KOPT-K1 (cell line): ENCODE measurements around the gene PROB1.

Source experiments
- H3K27ac ChIP-seq: fragments of 200-600 bp; sonication (generic); 2 replicates; pipeline ENCODE4 v1.5.1; 2016; ENCODE audit warnings: antibody characterized with exemption, mild to moderate bottlenecking, low read depth, low read length; ENCODE audit not compliant: poor library complexity, severe bottlenecking
- H3K36me3 ChIP-seq: fragments of 200-600 bp; sonication (generic); 2 replicates; pipeline ENCODE4 v1.5.1; 2017; ENCODE audit warnings: antibody characterized with exemption, mild to moderate bottlenecking, low read length, moderate library complexity; ENCODE audit not compliant: insufficient read depth
- H3K9me3 ChIP-seq: fragments of 200-600 bp; sonication (generic); 2 replicates; pipeline ENCODE4 v1.5.1; 2017; ENCODE audit warnings: antibody characterized with exemption, low read length, mild to moderate bottlenecking; ENCODE audit not compliant: insufficient read depth, poor library complexity, severe bottlenecking

PROB1 gene

DNA sequence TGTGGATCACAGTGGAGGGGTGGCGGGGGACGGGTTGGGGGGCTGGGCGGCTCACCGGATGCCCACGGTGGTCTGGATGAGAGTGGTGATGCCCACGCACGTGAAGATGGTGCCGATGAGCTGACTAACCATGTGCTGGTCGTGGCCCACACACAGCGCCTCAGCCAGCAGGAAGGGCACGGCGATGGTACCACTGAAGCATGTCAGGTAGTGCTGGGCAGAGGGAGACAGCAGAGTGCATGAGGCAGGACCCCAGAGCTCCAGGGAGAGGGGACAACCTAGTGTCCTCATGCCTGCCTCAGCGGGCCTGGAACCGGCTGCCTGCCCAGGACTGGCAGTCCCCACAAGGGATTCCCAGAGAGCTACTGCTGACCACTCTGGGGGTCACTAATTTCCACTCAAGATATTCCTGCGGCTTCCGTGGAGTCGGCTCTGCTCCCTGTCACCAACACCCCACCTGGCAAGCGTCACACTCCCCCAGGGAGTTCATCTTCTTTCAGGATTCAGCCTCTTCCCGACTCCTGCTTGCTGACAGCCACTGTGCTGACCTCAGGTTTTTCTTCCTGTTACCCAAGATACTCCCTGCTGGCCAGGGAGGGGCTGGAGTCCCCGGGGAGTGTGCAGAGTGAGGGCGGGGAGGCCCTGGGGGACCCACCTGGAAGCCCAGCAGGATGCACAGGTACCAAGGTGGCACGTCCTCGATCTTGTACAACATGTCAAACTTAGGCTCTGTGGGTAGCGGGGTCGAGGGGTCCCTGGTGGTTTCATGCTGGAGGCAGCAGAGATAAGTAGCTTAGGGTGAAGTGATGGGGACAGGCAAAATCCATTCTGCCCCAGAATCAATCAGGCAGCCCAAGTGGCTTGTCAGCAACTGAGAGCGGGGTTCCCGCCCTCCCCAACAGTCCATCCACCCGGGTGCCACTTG, 12.8 kb downstream of the PROB1 start:
- H3K27ac ChIP-seq, result peak overlapping the region; percentile 13
- H3K36me3 ChIP-seq, result peaks cover 23% of the 10 kb centered on the region
- H3K9me3 ChIP-seq, result no peaks in the 10 kb centered on the region

DNA sequence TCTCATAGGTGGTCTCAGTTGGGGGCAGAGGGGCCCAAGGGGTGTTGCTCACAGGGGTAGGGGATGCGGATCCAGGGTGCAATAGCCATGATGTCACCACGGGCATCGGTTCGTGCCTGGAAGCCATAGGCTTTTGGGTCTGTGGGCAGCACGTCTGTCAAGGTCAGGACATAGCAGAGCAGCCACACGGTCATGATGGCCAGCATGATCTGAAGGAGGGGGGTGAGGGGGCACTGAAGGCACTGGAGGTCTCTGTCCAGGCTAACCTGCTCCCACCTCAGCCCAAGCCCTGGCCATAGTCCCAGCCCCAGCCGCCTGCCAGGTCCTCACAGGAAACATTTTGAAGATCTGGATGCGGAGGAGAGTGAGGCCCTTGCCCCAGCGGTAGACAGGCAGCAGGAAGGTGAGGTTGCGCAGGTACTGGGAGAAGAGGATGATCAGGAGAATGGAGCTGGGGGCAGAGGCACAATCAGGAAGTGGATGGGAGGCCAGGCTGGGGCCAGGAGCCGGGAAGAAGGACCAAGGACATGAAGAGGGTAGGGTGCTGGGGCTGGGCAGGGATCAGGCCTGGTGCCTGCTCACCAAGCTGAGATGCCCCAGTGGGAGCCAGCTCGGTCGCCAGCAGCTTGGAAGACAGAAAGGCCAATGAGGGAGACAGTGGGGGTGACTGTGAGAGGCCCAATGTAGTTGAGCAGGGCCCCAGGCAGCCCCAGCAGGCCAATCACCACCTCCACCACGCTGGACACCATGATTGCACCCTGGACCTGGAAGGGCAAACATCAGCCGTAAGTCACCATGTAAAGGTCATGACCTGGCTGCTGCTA, 15.1 kb downstream of the PROB1 start:
- H3K27ac ChIP-seq, result no peak overlapping the region
- H3K36me3 ChIP-seq, result peaks cover 18% of the 10 kb centered on the region; the same call in 1 of the 2 replicates
- no peaks in the 10 kb centered on the region for H3K9me3 ChIP-seq

DNA sequence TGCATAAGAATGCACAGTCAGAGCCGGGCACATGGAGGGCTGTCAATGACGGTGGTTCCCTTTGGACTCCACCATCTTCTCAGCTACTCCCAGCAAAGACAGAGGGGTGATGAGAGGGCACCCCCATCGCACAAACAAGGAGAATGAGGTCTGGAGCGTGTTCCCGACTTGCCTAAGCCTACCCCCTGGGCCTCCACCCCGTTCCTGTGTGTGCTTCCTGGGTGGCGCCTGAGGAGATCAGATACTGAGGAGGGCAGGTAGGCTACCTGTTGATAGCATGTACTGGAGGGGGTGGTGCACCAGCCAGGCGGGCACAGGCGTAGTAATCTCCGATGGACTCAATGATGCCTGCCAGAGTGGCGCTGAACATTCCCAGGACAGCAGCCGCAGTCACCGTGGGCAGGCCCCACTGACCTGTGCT, 16.0 kb downstream of the PROB1 start:
- Histone ChIP-seq H3K27ac (no peak overlapping the region), H3K36me3 (peaks cover 24% of the 10 kb centered on the region; the same call in 1 of the 2 replicates), H3K9me3 (no peaks in the 10 kb centered on the region)

DNA sequence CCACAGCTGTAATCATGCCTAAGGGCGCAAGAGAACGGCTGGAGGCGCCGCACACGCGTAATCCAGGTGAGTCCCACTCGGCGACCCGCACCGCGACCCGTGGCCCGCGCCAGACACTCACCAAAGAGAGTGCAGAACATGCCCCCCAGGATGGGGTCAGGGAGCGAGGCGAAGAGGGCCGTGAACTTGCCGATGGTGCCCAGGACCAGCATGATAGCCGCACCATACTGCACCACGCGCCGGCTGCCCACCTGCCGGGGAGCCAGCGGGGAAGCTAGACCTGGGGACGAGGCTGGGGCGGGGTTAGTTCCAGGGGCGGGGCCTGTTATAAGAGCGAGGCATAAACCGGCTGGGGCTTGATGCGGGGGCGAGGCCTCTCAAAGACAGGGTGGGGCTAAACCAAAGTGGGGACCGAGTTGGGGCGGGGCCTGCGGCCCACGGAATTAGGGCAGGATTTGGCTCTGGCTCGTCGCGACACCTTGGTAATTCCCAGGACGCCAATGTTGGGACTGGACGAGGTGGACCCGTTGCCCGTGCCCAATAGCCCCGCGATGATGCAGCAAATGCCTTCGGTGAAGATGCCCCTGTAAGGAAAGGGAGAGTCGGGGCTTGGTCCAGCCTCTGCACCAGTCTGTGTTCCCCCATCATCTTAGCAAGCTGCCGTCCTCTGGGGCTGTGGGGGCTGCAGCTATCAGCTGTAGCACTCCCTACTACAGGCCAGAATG, 16.6 kb downstream of the PROB1 start:
- Histone ChIP-seq H3K9me3 (no peaks in the 10 kb centered on the region), H3K27ac (no peak overlapping the region), H3K36me3 (peaks cover 31% of the 10 kb centered on the region; the same call in 1 of the 2 replicates)

DNA sequence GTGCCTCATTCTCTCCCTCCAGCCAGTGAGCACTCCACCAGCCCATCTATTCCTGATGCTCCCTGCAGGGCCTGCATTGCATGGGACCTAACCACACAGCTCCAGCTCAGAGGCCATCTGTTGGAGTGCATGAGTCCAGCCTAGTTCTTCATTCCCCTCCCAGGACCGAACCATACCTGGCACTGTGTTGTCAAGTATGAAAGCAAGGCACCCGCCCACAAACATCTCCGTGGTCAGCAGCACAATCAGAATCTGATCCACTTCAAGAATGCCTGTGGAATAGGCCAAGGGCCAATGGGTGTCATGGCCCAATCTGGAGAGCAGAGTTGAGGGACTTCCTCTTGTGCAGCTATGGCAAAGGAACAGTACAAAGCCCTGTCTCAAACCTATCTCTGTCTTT, 17.7 kb downstream of the PROB1 start:
- Histone ChIP-seq H3K27ac (no peak overlapping the region), H3K9me3 (no peaks in the 10 kb centered on the region), H3K36me3 (peaks cover 34% of the 10 kb centered on the region; the same call in 1 of the 2 replicates)

DNA sequence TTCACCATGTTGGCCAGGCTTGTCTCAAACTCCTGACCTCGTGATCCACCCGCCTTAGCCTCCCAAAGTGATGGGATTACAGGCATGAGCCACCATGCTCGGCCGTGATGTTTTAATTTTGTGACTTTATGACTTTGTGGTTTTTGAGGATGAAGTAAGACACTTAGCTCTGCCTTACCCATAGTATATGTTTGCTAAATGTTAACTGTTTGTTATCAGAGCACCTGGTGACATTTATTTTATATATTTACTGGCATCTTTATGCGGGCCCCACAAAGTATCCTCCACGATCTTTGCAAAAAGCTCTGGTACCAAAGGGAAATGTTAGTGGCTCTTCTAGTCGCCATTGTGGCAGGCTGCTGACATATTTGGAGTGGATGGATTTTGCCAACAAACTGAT, 18.5 kb downstream of the PROB1 start:
- no peaks in the 10 kb centered on the region for H3K9me3 ChIP-seq
- peaks cover 43% of the 10 kb centered on the region for H3K36me3 ChIP-seq
- no peak overlapping the region for H3K27ac ChIP-seq

DNA sequence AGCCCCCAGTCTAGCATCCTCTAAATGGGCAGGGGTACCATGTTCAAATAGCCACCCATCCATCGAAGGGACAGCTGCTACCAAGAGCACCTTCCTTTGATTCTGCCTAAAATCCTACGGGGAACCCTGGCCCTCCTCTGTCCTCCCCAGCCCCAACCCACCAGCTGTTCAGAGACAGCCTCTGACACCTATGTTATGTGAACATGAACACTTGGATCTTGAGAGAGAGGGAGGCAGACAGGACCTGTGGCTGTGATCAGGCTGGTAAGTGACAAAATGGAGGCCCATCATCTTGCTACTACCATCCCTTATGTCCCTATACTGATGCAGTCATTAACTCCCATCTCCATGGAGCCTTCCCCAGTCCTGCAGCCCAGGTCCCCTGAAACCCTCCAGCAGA, 20.0 kb downstream of the PROB1 start:
- H3K36me3 ChIP-seq, result peaks cover 55% of the 10 kb centered on the region
- H3K27ac ChIP-seq, result no peak overlapping the region

DNA sequence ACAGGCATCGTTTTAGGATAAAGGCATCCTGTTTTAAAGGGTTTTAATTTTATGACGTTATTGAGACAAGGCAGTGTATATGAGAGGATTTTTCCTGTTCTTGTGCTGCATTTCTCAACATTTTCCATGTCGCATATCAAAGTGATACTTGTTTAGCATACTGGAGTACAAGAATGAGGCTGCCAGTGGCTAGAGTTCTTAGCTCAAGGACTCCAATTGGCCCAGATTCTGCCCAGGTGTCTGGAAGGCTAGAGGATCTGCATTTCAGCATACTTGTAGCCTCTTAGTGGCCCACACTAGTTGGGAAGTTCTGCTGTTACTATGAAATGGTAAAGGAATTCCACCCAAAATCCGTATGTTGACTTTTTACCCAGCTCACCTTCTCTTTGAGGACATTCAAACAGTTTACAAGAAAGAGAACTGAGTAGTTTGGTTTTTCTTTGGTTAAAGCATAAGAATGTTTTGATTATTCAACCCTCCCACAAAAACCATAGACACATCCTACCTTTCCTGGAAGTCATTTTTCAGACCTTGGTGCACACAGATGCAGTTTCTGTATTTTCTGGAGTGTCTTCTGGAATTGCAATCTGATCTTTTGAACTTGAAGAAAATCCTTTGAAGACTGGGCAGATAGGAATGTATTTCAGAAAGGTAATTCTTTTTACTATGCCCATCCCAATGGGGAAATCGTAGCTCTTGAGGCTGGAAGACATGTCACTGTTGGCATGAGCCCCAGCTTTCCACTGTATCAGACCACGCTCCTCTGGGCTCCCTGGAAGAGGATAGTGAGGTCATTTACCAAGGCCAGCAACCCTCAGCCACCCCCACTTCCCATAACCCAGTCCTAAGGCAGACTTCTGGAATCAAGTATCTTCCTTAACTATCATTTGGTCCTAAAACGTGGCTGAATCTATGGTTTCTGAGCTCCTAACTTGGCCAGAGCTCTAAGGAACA, 23.1 kb downstream of the PROB1 start:
- H3K36me3 ChIP-seq, result peaks cover 69% of the 10 kb centered on the region
- no peak overlapping the region for H3K27ac ChIP-seq
- H3K9me3 ChIP-seq, result no peaks in the 10 kb centered on the region

More for the DNA sequence above, 20.0 kb downstream of the PROB1 start:
- H3K9me3 ChIP-seq, result no peaks in the 10 kb centered on the region

DNA sequence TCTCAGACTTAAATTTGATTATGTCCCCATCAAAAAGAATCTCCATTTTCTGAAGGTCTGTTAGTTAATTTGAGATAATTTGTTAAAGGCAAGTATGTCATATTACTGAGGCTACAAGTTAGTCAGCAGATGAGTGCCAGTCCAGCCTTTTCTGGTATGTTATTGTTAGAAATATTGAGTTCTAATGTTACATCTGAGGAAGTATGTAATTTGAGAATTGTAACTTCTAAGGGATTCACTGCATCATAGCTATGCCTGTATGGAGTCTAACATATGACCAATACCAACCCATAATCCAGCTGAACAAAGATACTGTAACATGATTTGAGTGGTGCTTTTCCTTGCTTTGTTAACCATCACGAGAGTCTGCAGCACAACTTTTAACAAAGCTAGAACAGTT, 25.7 kb downstream of the PROB1 start:
- no peaks in the 10 kb centered on the region for H3K9me3 ChIP-seq
- no peak overlapping the region for H3K27ac ChIP-seq
- H3K36me3 ChIP-seq, result peaks cover 86% of the 10 kb centered on the region

DNA sequence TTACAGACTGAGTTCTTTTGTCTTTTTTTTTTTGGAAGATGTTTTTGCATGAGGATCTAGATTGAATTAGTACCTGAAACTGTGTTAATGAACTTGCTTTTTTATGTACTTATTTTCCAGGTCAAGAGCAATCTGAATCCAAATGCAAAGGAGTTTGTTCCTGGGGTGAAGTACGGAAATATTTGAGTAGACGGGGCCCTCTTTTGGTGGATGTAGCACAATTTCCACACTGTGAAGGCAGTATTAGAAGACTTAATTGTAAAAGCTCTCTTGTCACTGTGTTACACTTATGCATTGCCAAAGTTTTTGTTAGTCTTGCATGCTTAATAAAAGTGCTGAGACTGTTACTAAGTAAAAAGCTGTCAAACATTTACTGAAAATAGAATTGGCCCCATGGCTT, 26.3 kb downstream of the PROB1 start:
- H3K36me3 ChIP-seq, result peaks cover 86% of the 10 kb centered on the region
- no peak overlapping the region for H3K27ac ChIP-seq

DNA sequence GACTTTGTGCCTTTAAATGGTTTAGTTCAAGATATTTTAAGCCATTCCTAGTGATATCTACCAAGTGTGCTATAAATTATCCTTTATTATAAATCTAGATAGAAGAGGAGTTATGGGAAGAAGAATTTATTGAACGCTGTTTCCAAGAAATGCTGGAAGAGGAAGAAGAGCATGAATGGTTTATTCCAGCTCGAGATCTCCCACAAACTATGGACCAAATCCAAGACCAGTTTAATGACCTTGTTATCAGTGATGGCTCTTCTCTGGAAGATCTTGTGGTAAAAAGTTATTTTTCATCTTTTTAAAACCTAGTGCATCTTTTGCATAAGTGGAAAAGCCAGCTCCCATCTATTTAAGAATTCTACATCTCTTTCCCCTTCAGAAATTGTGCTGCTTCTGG, 30.4 kb downstream of the PROB1 start:
- Histone ChIP-seq H3K36me3 (peaks cover 78% of the 10 kb centered on the region), H3K9me3 (no peaks in the 10 kb centered on the region), H3K27ac (no peak overlapping the region)

More for the DNA sequence above, 26.3 kb downstream of the PROB1 start:
- no peaks in the 10 kb centered on the region for H3K9me3 ChIP-seq

DNA sequence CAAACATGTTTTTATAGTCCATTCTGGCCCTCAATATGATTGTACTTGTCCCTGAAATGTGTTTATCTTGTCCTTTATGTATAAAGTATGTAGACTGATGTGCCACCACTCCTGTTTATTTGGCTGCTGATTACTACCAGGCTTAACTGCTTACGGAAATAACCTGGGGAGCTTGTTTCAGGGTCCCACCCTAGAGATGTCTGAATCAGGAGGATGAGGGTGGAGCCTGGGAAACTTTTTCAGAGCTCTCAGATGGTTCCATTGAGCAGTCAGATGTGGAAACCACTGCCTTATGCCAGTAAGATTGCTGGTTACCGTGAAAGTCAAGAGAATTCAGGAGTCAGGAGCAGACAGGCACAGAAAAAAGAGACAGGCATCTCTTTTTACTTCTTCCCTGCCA, 31.0 kb downstream of the PROB1 start:
- Histone ChIP-seq H3K27ac (no peak overlapping the region), H3K36me3 (peaks cover 73% of the 10 kb centered on the region), H3K9me3 (no peaks in the 10 kb centered on the region)

DNA sequence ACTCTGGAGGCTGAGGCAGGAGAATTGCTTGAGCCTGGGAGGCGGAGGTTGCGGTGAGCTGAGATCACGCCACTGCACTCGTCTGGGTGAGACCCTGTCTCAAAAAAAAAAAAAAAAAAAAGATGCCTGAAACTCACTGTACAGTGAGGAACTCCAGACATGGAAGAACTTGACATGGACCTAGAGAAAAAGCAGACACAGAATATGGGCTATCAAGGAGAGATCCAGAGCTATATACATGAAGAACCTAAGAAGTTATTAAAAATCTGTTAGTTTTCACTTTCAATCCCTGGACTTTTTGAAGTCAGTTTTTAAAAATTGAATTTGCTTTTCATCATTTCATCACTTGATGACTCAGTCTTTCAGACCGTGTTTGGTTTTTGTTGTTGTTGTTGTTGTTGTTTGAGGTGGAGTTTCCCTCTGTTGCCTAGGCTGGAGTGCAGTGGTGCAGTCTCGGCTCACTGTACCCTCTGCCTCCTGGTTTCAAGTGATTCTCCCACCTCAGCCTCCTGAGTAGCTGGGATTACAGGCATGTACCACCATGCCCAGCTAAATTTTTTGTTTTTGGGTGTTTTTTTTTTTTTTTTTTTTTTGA, 33.0 kb downstream of the PROB1 start:
- Histone ChIP-seq H3K27ac (no peak overlapping the region), H3K9me3 (no peaks in the 10 kb centered on the region), H3K36me3 (peaks cover 55% of the 10 kb centered on the region)

DNA sequence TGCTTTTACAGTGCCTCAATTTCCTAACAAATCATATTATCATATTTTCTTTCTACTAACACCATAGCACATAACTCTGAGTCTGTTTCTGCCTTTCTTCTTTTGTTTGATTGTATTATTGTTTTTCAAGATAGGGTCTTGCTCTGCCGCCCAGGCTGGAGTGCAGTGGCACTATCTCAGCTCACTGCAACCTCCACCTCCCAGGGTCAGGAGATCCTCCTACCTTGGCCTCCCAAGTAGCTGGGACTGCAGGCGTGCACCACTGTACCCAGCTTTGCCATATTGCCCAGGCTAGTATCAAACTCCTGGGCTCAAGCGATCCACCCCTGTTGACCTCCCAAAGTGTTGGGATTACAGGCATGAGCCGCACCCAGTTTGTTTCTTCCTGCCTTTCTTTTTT, 34.5 kb downstream of the PROB1 start:
- H3K9me3 ChIP-seq, result no peaks in the 10 kb centered on the region
- peaks cover 40% of the 10 kb centered on the region for H3K36me3 ChIP-seq
- no peak overlapping the region for H3K27ac ChIP-seq
